ENCODE measurements around the gene ACBD4. TPM values are rescaled to one million over a fixed set of nuclear protein-coding genes. Genes with fewer than 3 reads are reported as not detected.

Gene ACBD4
- polyA plus RNA-seq, 3 donors from 2014 or later = 7.9 to 11.2 (median 10.4) TPM

GRCh38 chr17:45098081-45098868, 37.2 kb upstream of the ACBD4 start:
- H3K36me3 Mint-ChIP-seq = peaks cover 20 to 57% (median 24%) of the 10 kb centered on the region in 3 donors
- H3K4me1 Mint-ChIP-seq = peaks cover 0 to 7% of the 10 kb centered on the region in 2 donors
- peaks cover 0 to 2% (median 0%) of the 10 kb centered on the region in 3 donors for H3K27me3 Mint-ChIP-seq (ENCODE audit: low read depth in 3 of 3)
- H3K4me3 Mint-ChIP-seq = no peak overlapping the region
- peak overlapping the region in 1 of 6 donors; percentile 31 for H3K27ac Mint-ChIP-seq
- no peaks in the 10 kb centered on the region for H3K9me3 Mint-ChIP-seq
- no peak for DNase-seq

DNA sequence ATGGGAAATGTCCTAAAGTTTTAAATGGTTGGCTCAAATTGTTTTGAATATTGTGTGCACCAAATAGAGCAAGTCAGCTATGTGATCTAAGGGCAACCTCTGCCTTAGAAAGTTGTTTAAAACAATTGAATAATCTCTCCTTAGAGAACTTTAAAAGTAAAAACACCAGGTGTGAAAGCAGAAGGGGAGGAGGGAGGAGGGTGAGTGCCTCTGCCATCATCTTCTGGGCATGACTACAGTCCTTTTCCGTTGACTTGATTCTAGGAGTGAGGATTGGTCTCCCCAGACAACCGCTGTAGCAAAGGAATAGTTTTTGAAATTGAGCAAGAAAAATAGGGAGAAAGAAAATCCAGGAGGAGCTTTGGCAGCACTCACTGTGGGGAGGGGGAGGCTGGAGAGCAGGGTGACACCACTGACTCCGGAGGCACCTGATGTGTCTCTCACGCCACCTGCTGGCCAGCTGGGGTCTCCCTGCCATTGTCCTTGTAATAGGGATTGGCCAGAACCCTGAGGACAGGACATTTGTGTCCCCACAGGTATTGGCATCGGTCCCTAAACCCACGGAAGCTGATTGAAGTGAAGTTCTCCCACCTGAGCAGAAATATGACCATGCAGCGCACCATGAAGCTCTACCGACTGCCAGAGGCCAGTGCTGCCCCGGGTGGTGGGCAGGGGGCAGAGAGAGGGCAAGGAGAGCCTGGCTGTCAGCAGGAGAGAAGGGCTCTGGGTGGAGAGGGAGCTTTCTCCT, 36.4 kb upstream of the ACBD4 start:
- peaks cover 0 to 2% (median 0%) of the 10 kb centered on the region in 3 donors for H3K27me3 Mint-ChIP-seq (ENCODE audit: low read depth in 3 of 3)
- peak overlapping the region in 2 of 6 donors; percentile 31 to 40 for H3K27ac Mint-ChIP-seq
- no peaks in the 10 kb centered on the region for H3K9me3 Mint-ChIP-seq
- peaks cover 0 to 7% of the 10 kb centered on the region in 2 donors for H3K4me1 Mint-ChIP-seq
- peaks cover 20 to 57% (median 24%) of the 10 kb centered on the region in 3 donors for H3K36me3 Mint-ChIP-seq
- peak; percentile 51 to 67 (median 58) for DNase-seq
- no peak overlapping the region for H3K4me3 Mint-ChIP-seq

GRCh38 chr17:45101546-45101882, 34.0 kb upstream of the ACBD4 start:
- Mint-ChIP-seq H3K4me1 (peaks cover 0 to 7% of the 10 kb centered on the region in 2 donors), H3K9me3 (no peaks in the 10 kb centered on the region), H3K27me3 (ENCODE audit: low read depth in 3 of 3) (peaks cover 0 to 2% (median 0%) of the 10 kb centered on the region in 3 donors), H3K4me3 (no peak overlapping the region), H3K36me3 (peaks cover 13 to 59% (median 16%) of the 10 kb centered on the region in 3 donors), H3K27ac (no peak overlapping the region)
- DNase-seq = no peak

- H3K4me1 Mint-ChIP-seq = peaks cover 0 to 7% of the 10 kb centered on the region in 2 donors
- peak overlapping the region in 2 of 6 donors; percentile 69 to 76 for H3K27ac Mint-ChIP-seq
- DNase-seq = no peak
- no peak overlapping the region for H3K4me3 Mint-ChIP-seq
- peaks cover 12 to 56% (median 14%) of the 10 kb centered on the region in 3 donors for H3K36me3 Mint-ChIP-seq
- no peaks in the 10 kb centered on the region for H3K9me3 Mint-ChIP-seq
- H3K27me3 Mint-ChIP-seq (ENCODE audit: low read depth in 3 of 3) = peaks cover 0 to 2% (median 0%) of the 10 kb centered on the region in 3 donors
Observed at GRCh38 chr17:45101883-45102811, 33.3 kb upstream of the ACBD4 start.

DNA sequence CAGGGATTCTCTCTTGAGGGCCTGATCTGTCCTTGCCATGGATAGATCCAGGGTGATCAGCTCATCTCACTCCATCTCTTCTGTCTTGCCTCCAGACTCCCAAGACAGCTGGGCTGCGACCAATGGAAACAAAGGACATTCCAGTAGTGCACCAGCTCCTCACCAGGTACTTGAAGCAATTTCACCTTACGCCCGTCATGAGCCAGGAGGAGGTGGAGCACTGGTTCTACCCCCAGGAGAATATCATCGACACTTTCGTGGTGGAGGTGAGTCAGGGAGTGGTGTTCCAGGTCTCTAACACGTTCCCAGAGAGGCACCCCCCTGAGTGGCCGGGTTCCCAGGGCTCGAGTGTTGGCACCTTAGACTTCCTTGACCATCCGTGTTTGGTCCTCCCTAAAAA, 32.6 kb upstream of the ACBD4 start:
- no peak for DNase-seq
- peaks cover 0 to 7% of the 10 kb centered on the region in 2 donors for H3K4me1 Mint-ChIP-seq
- peak overlapping the region in 1 of 6 donors; percentile 69 for H3K27ac Mint-ChIP-seq

DNA sequence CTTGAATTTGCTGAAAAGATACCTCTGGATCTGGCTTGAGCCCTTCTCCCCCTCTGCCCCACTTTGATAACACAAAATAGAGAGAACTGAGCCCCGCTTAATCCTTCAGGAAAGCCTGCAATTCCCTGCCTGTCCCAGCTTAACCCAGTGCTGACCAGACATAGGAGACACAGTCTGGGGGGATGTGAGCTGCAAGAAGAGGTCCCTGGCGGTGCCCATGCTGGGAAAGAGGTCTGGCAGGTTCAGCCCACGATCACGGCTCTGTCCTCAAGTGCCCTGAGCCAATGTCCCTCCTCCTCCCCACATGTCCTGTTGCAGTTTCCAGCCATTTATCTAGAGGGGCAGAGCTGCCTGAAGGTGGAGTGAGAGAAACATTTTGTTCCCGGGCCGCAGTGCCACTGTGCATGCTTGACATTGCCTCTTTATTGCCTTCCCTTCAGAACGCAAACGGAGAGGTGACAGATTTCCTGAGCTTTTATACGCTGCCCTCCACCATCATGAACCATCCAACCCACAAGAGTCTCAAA, 32.2 kb upstream of the ACBD4 start:
- Mint-ChIP-seq H3K4me1 (peaks cover 0 to 7% of the 10 kb centered on the region in 2 donors), H3K9me3 (no peaks in the 10 kb centered on the region), H3K36me3 (peaks cover 7 to 46% (median 18%) of the 10 kb centered on the region in 3 donors), H3K4me3 (no peak overlapping the region), H3K27me3 (ENCODE audit: low read depth in 3 of 3) (peaks cover 0 to 2% (median 0%) of the 10 kb centered on the region in 3 donors), H3K27ac (no peak overlapping the region)
- DNase-seq = no peak

More for the DNA sequence above, 32.6 kb upstream of the ACBD4 start:
- peaks cover 11 to 50% (median 14%) of the 10 kb centered on the region in 3 donors for H3K36me3 Mint-ChIP-seq
- peaks cover 0 to 2% (median 0%) of the 10 kb centered on the region in 3 donors for H3K27me3 Mint-ChIP-seq (ENCODE audit: low read depth in 3 of 3)
- no peak overlapping the region for H3K4me3 Mint-ChIP-seq
- H3K9me3 Mint-ChIP-seq = no peaks in the 10 kb centered on the region

DNA sequence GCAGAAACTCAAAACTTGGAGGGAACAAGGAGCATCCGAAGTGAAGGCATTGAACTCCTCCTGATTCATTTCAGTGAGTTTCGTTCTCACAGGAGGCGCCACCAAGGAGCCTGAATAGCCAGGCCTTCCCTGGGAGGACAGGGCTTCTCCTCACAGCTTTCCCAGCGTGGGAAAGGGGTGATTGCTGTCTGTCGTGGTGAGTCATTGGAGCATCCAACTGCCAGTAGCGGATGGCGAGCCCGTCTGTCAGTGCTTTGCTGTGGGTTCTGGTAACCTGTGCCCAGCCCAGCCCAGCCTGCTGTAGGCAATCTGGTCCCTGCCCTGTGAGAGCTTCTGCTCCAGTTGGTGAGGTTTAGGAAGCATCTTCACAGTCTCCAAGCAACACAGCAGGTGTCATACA, 31.5 kb upstream of the ACBD4 start:
- H3K36me3 Mint-ChIP-seq = peaks cover 7 to 41% (median 16%) of the 10 kb centered on the region in 3 donors
- DNase-seq = no peak
- peaks cover 0 to under 1% (median 0%) of the 10 kb centered on the region in 3 donors for H3K27me3 Mint-ChIP-seq (ENCODE audit: low read depth in 3 of 3)
- peak overlapping the region in 1 of 6 donors; percentile 34 for H3K27ac Mint-ChIP-seq
- H3K9me3 Mint-ChIP-seq = no peaks in the 10 kb centered on the region
- no peak overlapping the region for H3K4me3 Mint-ChIP-seq
- H3K4me1 Mint-ChIP-seq = peaks cover 0 to 1% of the 10 kb centered on the region in 2 donors

- H3K27me3 Mint-ChIP-seq (ENCODE audit: low read depth in 3 of 3) = no peaks in the 10 kb centered on the region
- H3K9me3 Mint-ChIP-seq = no peaks in the 10 kb centered on the region
- peaks cover 7 to 37% (median 12%) of the 10 kb centered on the region in 3 donors for H3K36me3 Mint-ChIP-seq
- peak overlapping the region in 1 of 6 donors; percentile 34 for H3K27ac Mint-ChIP-seq
- DNase-seq = no peak
- no peak overlapping the region for H3K4me3 Mint-ChIP-seq
- no peaks in the 10 kb centered on the region for H3K4me1 Mint-ChIP-seq
Observed at GRCh38 chr17:45104497-45104896, 31.0 kb upstream of the ACBD4 start.

DNA sequence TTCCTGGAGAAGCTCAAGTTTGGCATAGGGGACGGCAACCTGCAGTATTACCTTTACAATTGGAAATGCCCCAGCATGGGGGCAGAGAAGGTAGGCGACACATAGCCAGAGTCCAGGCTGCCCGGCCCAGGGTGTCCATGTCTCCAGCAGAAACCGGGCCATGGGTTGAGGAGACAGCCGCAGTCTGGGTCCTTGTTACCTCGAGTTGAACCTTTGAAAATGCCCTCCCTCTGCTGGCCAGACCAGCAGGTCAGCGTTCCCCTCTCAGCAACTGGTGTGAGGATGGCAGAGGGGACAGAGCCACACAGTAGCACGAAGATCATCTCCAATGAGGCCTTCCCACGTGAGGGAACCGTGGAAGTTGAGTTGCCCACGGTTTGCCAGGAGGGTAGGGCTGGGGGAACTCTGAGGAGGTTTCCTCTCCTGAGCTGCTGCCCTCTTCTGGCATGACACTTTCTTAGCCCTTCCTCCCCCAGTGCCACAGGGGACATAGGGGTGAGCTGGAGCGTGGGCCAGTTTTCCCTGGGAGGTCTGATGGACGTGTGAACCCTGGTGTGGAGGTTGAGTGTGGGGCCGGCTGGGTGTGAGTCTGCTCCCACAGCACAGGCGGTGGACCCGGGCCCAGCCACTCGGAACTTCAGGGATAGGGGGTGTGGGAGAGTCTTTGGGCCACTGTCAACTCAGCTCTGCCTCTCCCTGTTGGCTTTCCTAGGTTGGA, 30.4 kb upstream of the ACBD4 start:
- Mint-ChIP-seq H3K9me3 (no peaks in the 10 kb centered on the region), H3K27ac (no peak overlapping the region)
- DNase-seq = no peak

DNA sequence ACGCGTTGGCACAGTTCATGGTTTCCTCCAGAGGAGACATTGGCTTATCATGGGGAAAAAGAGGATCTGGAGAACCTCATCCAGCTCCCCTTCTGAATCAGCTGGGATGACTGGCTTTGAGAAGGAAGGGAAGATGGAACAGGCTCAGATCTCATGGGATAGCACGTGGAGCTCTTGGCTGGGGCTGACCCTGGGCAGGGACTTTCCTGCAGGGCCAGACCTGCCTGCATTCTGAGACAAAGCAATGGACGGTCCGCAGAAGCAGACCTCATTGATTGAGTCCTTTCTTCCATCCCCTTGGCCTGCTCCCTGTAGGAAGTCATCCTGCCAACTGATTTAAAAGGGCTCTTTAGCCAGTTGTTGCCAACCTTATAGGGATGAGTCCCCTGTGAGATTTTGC, 29.4 kb upstream of the ACBD4 start:
- no peaks in the 10 kb centered on the region for H3K9me3 Mint-ChIP-seq

More for the DNA sequence above, 30.4 kb upstream of the ACBD4 start:
- Mint-ChIP-seq H3K36me3 (peaks cover 7 to 37% (median 12%) of the 10 kb centered on the region in 3 donors), H3K4me1 (no peaks in the 10 kb centered on the region), H3K4me3 (no peak overlapping the region), H3K27me3 (ENCODE audit: low read depth in 3 of 3) (no peaks in the 10 kb centered on the region)

GRCh38 chr17:45106582-45106981, 28.9 kb upstream of the ACBD4 start:
- Mint-ChIP-seq H3K4me1 (no peaks in the 10 kb centered on the region), H3K36me3 (peaks cover 7 to 37% (median 12%) of the 10 kb centered on the region in 3 donors), H3K4me3 (no peak overlapping the region), H3K27ac (peak overlapping the region in 1 of 6 donors; percentile 49), H3K27me3 (ENCODE audit: low read depth in 3 of 3) (no peaks in the 10 kb centered on the region), H3K9me3 (no peaks in the 10 kb centered on the region)
- no peak for DNase-seq

More for the DNA sequence above, 29.4 kb upstream of the ACBD4 start:
- DNase-seq = no peak
- H3K27ac Mint-ChIP-seq = no peak overlapping the region
- no peaks in the 10 kb centered on the region for H3K4me1 Mint-ChIP-seq
- H3K27me3 Mint-ChIP-seq (ENCODE audit: low read depth in 3 of 3) = no peaks in the 10 kb centered on the region
- H3K36me3 Mint-ChIP-seq = peaks cover 7 to 37% (median 12%) of the 10 kb centered on the region in 3 donors
- no peak overlapping the region for H3K4me3 Mint-ChIP-seq

GRCh38 chr17:45107293-45108010, 28.0 kb upstream of the ACBD4 start:
- no peaks in the 10 kb centered on the region for H3K27me3 Mint-ChIP-seq (ENCODE audit: low read depth in 3 of 3)
- peaks cover 5 to 28% (median 5%) of the 10 kb centered on the region in 3 donors for H3K36me3 Mint-ChIP-seq
- H3K27ac Mint-ChIP-seq = no peak overlapping the region
- H3K4me3 Mint-ChIP-seq = no peak overlapping the region
- H3K4me1 Mint-ChIP-seq = no peaks in the 10 kb centered on the region
- no peak for DNase-seq
- H3K9me3 Mint-ChIP-seq = no peaks in the 10 kb centered on the region

Data from immature natural killer cell (primary cell).